Stimulated activated naive CD8-positive, alpha-beta T cell treated with anti-CD3 and anti-CD28 coated beads, Interleukin-15, Interleukin-2, amounts not matched to agents 100 U/mL and 50 U/mL, for 24 hours (primary cell): ENCODE measurements around the gene RMND5A.
A peak's percentile ranks its signal among the peaks of the same experiment; 100 is the strongest.

Experiments used
- ATAC-seq: fragments of 150-1000 bp; cut with Tn5 transposase; one replicate; pipeline ENCODE4 v1.10.0; 2021
- DNase-seq: peaks from one replicate; pipeline ENCODE4 v3.0.0; 2021

Gene RMND5A

GRCh38 chr2:86765310-86765695, 45.2 kb downstream of the RMND5A start:
- ATAC-seq (no peak), DNase-seq (no peak)

DNA sequence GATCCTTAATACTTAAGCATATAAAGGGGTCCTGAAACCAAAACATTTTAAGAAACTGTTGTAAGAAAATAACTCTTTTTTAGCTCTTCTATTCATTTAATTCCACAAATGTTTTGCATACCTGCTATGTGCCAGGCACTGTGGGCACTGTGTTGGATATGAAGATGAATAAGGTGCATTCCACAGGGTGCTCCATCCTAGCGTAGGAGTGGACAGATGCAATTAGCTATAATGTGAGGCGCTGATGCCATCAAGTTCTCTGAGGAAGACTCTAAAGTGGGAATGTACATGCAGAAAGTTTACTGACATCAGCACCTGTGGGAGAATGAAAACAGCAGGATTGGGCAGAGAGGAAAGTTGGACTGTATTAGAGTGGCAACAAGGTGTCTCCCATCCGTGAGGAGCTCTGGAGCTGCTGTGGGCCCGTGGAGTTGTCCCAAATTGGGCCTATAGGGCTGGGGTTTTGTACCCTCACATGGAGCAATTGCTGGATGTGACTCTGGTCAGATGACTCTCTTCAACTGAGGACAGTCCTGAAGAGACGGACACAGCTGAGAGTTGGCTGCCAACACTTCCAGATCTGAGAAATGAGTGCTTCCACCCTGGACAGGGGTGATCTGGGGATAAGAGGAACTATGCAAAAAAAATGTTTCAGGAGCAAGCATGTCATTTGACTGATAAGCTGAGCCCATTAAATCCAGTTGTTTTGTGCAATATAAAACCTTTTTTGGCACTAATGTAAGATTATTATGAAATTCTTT, 48.3 kb downstream of the RMND5A start:
- DNase-seq: no peak
- no peak for ATAC-seq

- no peak for ATAC-seq
- DNase-seq: no peak
Measured at GRCh38 chr2:86769838-86770237, 49.7 kb downstream of the RMND5A start.

DNA sequence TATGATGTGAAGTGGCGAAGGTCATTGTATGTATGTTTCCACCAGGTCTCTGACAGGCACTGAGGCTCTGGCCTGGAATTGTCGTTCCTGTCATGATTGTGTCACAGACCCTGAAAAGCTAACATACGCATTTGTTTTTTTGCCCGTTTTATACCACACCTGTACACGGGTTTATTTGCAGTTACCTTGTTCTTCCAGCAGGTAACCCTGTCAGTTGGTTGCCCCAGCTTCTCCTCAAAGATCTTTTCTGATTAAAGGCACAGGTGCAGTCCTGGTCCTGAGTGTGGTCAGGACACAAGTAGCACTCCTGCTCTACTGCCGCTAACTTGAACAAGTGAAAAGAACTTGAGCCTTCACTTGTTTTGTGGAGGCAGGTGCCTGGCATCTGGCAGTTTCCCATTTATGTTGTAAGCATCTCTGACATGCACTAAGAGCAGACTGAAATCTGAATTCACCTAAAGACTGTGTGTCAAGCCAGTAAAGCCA, 50.8 kb downstream of the RMND5A start:
- ATAC-seq: no peak
- DNase-seq: no peak

- DNase-seq: no peak
- no peak for ATAC-seq
Measured at GRCh38 chr2:86772611-86773010, 52.5 kb downstream of the RMND5A start.

DNA sequence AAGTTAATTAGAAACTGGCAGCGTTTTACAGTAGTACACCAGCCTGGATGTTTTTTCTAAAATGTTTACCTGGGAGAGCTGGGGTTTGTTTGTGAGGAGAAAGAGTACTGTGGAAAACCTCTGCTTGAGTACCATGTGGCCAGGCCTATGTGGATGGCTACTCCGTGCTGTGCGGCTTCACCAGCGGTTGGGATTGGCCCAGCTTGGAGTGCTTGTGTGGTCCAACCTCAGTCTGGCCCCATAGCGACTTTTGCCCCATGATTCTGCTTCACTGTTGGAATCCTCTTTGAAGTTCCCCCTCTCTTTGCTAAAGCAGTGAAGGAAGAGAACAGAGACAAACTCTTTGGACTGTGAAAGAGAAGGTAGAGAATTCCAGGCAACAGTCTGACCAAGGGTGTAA, 54.8 kb downstream of the RMND5A start:
- ATAC-seq (no peak), DNase-seq (no peak)

- DNase-seq (no peak), ATAC-seq (no peak)
Measured at GRCh38 chr2:86775338-86775737, 55.2 kb downstream of the RMND5A start.

DNA sequence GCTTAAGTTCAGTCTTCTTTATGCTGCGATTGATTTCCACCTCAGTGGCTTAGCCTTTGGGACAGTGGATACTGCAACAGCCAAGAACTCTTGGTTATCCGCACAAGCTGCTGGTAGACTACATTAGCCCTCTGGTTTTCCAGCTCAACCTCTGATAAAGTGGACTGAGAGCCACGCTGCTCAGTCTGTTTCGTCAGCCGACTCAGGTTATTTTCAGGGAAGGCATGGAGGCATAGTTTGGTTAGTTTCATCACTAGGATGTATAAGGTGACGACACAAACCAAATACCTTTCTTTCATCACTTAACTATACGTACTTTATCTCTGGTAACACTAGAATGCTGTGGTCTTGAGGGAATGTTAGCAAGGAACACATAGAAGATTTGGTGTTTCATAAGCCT, 56.4 kb downstream of the RMND5A start:
- no peak for ATAC-seq
- no peak for DNase-seq

DNA sequence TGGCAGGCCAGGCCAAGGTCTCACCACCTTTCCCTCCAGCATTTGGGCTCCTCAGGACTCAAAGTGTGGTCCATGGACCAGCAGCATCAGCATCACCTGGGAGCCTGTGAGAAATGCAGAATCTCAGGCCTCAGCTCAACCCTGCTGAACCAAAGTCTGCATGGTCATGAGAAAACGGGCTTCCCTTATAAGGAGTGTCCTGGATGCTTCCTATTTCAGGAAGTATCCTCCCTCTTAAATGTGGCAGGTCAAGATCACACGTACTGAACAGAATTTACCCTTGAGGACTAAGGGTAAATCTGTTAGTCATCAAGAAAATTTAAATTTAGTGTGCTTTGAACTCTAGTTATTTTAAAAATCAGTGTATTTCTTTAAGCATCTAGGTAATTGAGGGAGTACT, 58.9 kb downstream of the RMND5A start:
- DNase-seq (no peak), ATAC-seq (no peak)

GRCh38 chr2:86779971-86780370, 59.9 kb downstream of the RMND5A start:
- ATAC-seq (no peak), DNase-seq (no peak)

DNA sequence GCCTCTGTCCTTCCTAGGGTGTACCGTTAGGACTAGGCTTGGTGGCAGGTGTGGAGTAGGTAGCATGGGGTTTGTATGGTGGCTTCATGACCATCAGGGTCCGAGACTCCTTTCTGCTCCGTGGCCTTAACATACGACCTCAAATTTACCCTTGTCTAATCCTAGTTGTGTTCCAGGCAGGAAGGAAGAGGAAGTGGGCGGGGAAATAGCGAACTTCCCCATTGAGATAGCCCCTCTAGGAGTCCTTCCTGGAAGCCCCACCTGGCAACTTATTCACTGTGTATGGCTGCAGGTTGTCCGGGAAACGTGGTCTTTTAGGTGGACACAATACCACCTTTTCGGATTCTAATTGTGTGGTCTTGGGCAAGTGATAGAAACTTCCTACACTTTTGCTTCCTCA, 61.3 kb downstream of the RMND5A start:
- DNase-seq (no peak), ATAC-seq (no peak)

DNA sequence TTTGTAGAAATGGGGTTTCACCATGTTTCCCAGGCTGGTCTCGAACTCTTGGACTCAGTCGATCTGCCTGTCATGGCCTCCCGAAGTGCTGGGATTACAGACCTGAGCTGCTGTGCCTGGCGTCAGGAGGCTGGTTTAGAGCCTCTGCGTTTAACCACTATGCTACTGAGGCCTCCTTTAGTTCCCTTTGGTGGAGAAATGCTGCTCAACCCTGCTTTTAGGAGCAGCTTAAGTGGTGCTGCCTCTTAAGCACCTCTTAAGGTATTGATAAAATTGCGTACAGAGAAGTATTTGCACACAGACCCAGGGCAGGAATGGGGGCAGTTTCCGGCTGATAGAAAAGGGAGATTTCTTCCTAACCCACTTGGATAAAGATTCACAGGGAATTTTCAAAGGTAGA, 62.7 kb downstream of the RMND5A start:
- no peak for DNase-seq
- ATAC-seq: no peak

GRCh38 chr2:86783615-86784339, 63.7 kb downstream of the RMND5A start:
- DNase-seq (peak; percentile 28), ATAC-seq (no peak)

DNA sequence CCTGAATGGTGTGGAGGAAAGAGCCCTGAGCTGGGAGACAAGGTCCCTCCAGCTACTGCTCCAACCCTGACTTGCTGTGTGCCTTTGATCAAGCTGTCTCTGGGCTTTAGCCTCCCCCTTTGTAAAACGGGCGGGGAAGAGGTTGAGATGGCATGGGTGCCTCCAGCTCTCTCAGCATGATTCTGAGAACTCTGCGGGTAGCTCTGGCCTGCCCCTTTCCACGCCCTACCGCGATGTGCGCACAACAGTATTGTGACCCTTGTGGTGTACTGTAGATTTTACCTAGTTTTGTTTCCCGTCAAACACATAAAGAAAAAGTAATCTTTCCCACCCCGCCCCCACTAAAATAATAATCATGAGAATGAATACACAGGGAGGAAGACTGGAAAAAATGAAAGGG, 65.4 kb downstream of the RMND5A start:
- ATAC-seq (peak; percentile 80), DNase-seq (peak; percentile 80)

GRCh38 chr2:86786001-86786536, 66.0 kb downstream of the RMND5A start:
- ATAC-seq (peak; percentile 66), DNase-seq (peak; percentile 67)

- ATAC-seq: no peak
- DNase-seq: peak; percentile 43
Measured at GRCh38 chr2:86787736-86788135, 67.6 kb downstream of the RMND5A start.

DNA sequence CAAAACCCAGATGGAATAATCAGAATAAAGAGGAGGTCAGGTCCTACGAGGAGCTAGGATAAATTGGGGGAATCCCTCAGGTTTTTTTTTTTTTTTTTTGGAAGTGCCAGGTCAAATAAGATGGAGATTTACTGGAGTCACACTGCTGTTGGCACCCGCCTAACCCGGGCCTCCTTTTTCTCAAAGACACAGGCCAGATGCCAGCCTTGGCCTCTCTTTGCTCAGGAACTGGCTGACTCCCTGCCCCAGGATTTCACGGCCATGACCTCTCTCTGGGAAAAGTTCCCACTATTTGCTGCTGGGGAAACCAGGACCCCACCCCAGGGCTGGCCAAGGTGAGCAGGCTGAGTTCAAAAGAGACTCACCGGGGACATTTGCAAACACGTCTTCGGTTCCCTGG, 68.1 kb downstream of the RMND5A start:
- DNase-seq: peak; percentile 17
- ATAC-seq: no peak

GRCh38 chr2:86788881-86789686, 69.0 kb downstream of the RMND5A start:
- ATAC-seq (no peak), DNase-seq (peak; percentile 72)

GRCh38 chr2:86789687-86790133, 69.6 kb downstream of the RMND5A start:
- DNase-seq (peak; percentile 40), ATAC-seq (no peak)

GRCh38 chr2:86790134-86790675, 70.1 kb downstream of the RMND5A start:
- ATAC-seq (no peak), DNase-seq (no peak)

- DNase-seq (peak; percentile 82), ATAC-seq (peak; percentile 44)
Measured at GRCh38 chr2:86790676-86791572, 70.8 kb downstream of the RMND5A start, which contains the start of gene CD8A. Gene CD8A (minus strand): TSS chr2:86790913. CDS start chr2:86790825, 88 bp downstream.
